Liver (tissue), 9 donors: ENCODE measurements around the gene ZNF410. TPM values are rescaled to one million over a fixed set of nuclear protein-coding genes. Genes with fewer than 3 reads are reported as not detected.

Source experiments
- DNase-seq: peaks from one replicate; pipeline ENCODE4 v3.0.0-alpha.2; 2017; ENCODE audit warnings: low spot score
- H3K27ac ChIP-seq, 2 donors: one replicate each; pipeline ENCODE4 v1.7.0; 2013; ENCODE audit warnings: inconsistent platforms in 2 of 2, low read length in 2 of 2, control low read depth in 1 of 2, low read depth in 1 of 2, mild to moderate bottlenecking in 1 of 2
- H3K27me3 ChIP-seq, 4 donors: one replicate each; pipeline versions ENCODE4 v1.6.1 to v1.7.0; 2013; ENCODE audit warnings: low read length in 3 of 4, inconsistent platforms in 1 of 4, mild to moderate bottlenecking in 1 of 4, moderate library complexity in 1 of 4; ENCODE audit not compliant: control insufficient read depth in 4 of 4, insufficient read depth in 4 of 4
- H3K36me3 ChIP-seq, 4 donors: one replicate each; pipeline versions ENCODE4 v1.6.1 to v1.7.0; 2013; ENCODE audit warnings: low read length in 3 of 4, mild to moderate bottlenecking in 3 of 4, low read depth in 1 of 4, moderate library complexity in 1 of 4; ENCODE audit not compliant: control insufficient read depth in 4 of 4, insufficient read depth in 3 of 4
- H3K4me1 ChIP-seq, 4 donors: one replicate each; pipeline versions ENCODE4 v1.6.1 to v1.7.0; 2013; ENCODE audit warnings: low read length in 3 of 4, mild to moderate bottlenecking in 3 of 4, moderate library complexity in 1 of 4; ENCODE audit not compliant: control insufficient read depth in 4 of 4, insufficient read depth in 4 of 4
- H3K4me3 ChIP-seq, 3 donors: one replicate each; pipeline versions ENCODE4 v1.6.1 to v1.7.0; 2013; ENCODE audit warnings: low read length in 3 of 3, control low read depth in 1 of 3, low read depth in 1 of 3, mild to moderate bottlenecking in 1 of 3
- H3K9ac ChIP-seq, 2 donors: one replicate each; pipeline ENCODE4 v1.7.0; 2013; ENCODE audit warnings: low read length in 2 of 2, mild to moderate bottlenecking in 2 of 2, moderate library complexity in 2 of 2, control low read depth in 1 of 2, low read depth in 1 of 2
- H3K9me3 ChIP-seq, 4 donors: one replicate each; pipeline versions ENCODE4 v1.6.1 to v1.7.0; 2013; ENCODE audit warnings: low read length in 3 of 4; ENCODE audit not compliant: control insufficient read depth in 4 of 4
- EGR1 ChIP-seq, 2 donors: IDR thresholded peaks; 2 replicates each; pipeline ENCODE4 v1.6.1; 2016 to 2018; ENCODE audit warnings: antibody characterized with exemption in 2 of 2, low read depth in 2 of 2
- FOXA1 ChIP-seq: IDR thresholded peaks from 2 replicates; pipeline ENCODE4 v1.6.1; 2016; ENCODE audit warnings: antibody characterized with exemption
- GABPA ChIP-seq, 2 donors: IDR thresholded peaks in 1 of 2; conservative IDR thresholded peaks in 1 of 2; 2 replicates each; pipeline ENCODE4 v1.6.1; 2016; ENCODE audit warnings: antibody characterized with exemption in 2 of 2, mild to moderate bottlenecking in 1 of 2, moderate library complexity in 1 of 2
- HNF4A ChIP-seq, 2 donors: conservative IDR thresholded peaks; 2 replicates each; pipeline ENCODE4 v1.6.1; 2016; ENCODE audit warnings: antibody characterized with exemption in 2 of 2, mild to moderate bottlenecking in 2 of 2
- HNF4G ChIP-seq: IDR thresholded peaks from 2 replicates; pipeline ENCODE4 v1.6.1; 2016; ENCODE audit warnings: antibody characterized with exemption
- JUND ChIP-seq, 2 donors: IDR thresholded peaks; 2 replicates each; pipeline ENCODE4 v1.6.1; 2016; ENCODE audit warnings: antibody characterized with exemption in 2 of 2
- NR2F2 ChIP-seq: IDR thresholded peaks from 2 replicates; pipeline ENCODE4 v1.6.1; 2016; ENCODE audit warnings: antibody characterized with exemption
- RAD21 ChIP-seq, 2 donors: IDR thresholded peaks; 2 replicates each; pipeline ENCODE4 v1.6.1; 2016; ENCODE audit warnings: antibody characterized with exemption in 2 of 2, mild to moderate bottlenecking in 2 of 2
- REST ChIP-seq: IDR thresholded peaks from 2 replicates; pipeline ENCODE4 v1.6.1; 2016; ENCODE audit warnings: antibody characterized with exemption, mild to moderate bottlenecking
- RXRA ChIP-seq, 2 donors: IDR thresholded peaks; 2 replicates each; pipeline ENCODE4 v1.6.1; 2017 to 2018; ENCODE audit warnings: antibody characterized with exemption in 2 of 2, mild to moderate bottlenecking in 1 of 2
- TAF1 ChIP-seq: conservative IDR thresholded peaks from 2 replicates; pipeline ENCODE4 v1.6.1; 2016; ENCODE audit warnings: antibody characterized with exemption, mild to moderate bottlenecking
- YY1 ChIP-seq: IDR thresholded peaks from 2 replicates; pipeline ENCODE4 v1.6.1; 2016; ENCODE audit warnings: antibody characterized with exemption, mild to moderate bottlenecking
- ZBTB33 ChIP-seq: IDR thresholded peaks from 2 replicates; pipeline ENCODE4 v1.6.1; 2016; ENCODE audit warnings: antibody characterized with exemption
- WGBS: extraction: QIAGEN DNeasy Blood & Tissue Kit; methylation state at CpG from one replicate; pipeline ENCODE4 v1.1.7; 2013; 5-methylcytosine and 5-hydroxymethylcytosine counted together
- polyA plus RNA-seq, 2 donors: library from polyadenylated mRNA; stranded (reverse) in 1 of 2; unstranded in 1 of 2; fragments of 200-250 nt in 1 of 2; fragments of >200 nt in 1 of 2; fragmentation: Nextera tagmentation in 1 of 2; extraction: Ambion mirVana in 1 of 2; gene quantifications; one replicate each; pipeline versions ENCODE4 v1.2.1 to v1.2.3, GENCODE V29; 2013 to 2015
- total RNA-seq, 2 donors: library from RNA; depleted of rRNA; stranded (reverse); fragments of >200 nt; gene quantifications; one replicate each; pipeline ENCODE4 v1.2.3, GENCODE V29; 2014
- TF ChIP-seq, protein P1 (sequence below): fragments of 150-350 bp; IDR thresholded peaks from 2 replicates; pipeline ENCODE4 v1.5.1; 2017; ENCODE audit warnings: improper control_type of control experiment, low read depth, low read length; ENCODE audit not compliant: missing input control
- TF ChIP-seq, protein P2 (sequence below): IDR thresholded peaks from 2 replicates; pipeline ENCODE4 v1.6.1; 2016; ENCODE audit warnings: antibody characterized with exemption
- donor health status: healthy.
- donor health status: healthy.
- donor health status: healthy.
- donor health status: healthy.
- donor health status: healthy.

The ZNF410 gene
- total and polyA plus RNA-seq, 4 donors = 11.2 to 33.0 (median 21.6) TPM

DNA sequence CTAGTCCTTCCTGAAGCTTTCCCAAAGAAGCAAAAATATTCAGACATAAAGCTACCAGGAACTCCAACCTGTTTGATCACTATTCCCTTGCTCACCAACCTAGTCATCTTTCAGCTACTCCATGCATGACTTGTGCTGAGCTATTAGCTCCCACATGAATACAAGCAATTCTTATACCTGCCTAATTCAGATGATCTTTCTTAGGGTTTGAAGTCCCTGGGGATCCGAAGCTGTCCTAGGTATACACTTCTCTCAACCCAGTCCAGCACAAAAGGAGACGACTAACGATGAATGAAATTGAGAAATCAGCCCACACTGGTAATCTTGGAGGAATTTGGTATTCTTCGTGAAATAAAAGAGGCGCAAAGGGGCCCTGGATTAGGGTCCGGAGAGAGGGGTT, 35.7 kb upstream of the ZNF410 start:
- H3K27ac ChIP-seq = peak overlapping the region; percentile 88 to 97
- no peaks in the 10 kb centered on the region for H3K9me3 ChIP-seq
- peak overlapping the region in 1 of 2 donors; percentile 93 for H3K9ac ChIP-seq
- no peak for DNase-seq
- peaks cover 0 to 11% (median 3%) of the 10 kb centered on the region in 4 donors for H3K4me1 ChIP-seq
- peak overlapping the region; percentile 29 to 71 (median 65) for H3K4me3 ChIP-seq
- WGBS = 35% methylated on average over 6 of the region's 6 CpGs
- H3K27me3 ChIP-seq = no peaks in the 10 kb centered on the region
- no peak for TF ChIP-seq TAF1
- no peak for TF ChIP-seq GABPA (IDR thresholded peaks at IDR 0.05 in 1 of 2, conservative IDR thresholded peaks at IDR 0.05 in 1 of 2)
- no peak for TF ChIP-seq HNF4A (conservative IDR thresholded peaks at IDR 0.05)
- no peak for TF ChIP-seq RAD21 (IDR thresholded peaks at IDR 0.05)
- no peak for TF ChIP-seq EGR1 (IDR thresholded peaks at IDR 0.05; ENCODE audit: low read depth in 2 of 2)
- TF ChIP-seq, protein P1, sequence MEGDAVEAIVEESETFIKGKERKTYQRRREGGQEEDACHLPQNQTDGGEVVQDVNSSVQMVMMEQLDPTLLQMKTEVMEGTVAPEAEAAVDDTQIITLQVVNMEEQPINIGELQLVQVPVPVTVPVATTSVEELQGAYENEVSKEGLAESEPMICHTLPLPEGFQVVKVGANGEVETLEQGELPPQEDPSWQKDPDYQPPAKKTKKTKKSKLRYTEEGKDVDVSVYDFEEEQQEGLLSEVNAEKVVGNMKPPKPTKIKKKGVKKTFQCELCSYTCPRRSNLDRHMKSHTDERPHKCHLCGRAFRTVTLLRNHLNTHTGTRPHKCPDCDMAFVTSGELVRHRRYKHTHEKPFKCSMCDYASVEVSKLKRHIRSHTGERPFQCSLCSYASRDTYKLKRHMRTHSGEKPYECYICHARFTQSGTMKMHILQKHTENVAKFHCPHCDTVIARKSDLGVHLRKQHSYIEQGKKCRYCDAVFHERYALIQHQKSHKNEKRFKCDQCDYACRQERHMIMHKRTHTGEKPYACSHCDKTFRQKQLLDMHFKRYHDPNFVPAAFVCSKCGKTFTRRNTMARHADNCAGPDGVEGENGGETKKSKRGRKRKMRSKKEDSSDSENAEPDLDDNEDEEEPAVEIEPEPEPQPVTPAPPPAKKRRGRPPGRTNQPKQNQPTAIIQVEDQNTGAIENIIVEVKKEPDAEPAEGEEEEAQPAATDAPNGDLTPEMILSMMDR = no peak
- no peak for TF ChIP-seq RXRA (IDR thresholded peaks at IDR 0.05)
- TF ChIP-seq HNF4G = no peak
- TF ChIP-seq YY1 = no peak
- TF ChIP-seq, protein P2, sequence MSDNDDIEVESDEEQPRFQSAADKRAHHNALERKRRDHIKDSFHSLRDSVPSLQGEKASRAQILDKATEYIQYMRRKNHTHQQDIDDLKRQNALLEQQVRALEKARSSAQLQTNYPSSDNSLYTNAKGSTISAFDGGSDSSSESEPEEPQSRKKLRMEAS = no peak
- no peak for TF ChIP-seq FOXA1
- TF ChIP-seq JUND (IDR thresholded peaks at IDR 0.05) = no peak
- no peak for TF ChIP-seq NR2F2
- TF ChIP-seq ZBTB33 = no peak
- no peak for TF ChIP-seq REST
- peaks cover 0 to 2% (median 0%) of the 10 kb centered on the region in 4 donors for H3K36me3 ChIP-seq
